ENCODE data around the gene PRR5.

The PRR5 gene

GRCh38 chr22:44693756-44694155 lies 8.2 kb upstream of the PRR5 start:
- DNase-seq: no peak

GRCh38 chr22:44697423-44698141 lies 4.4 kb upstream of the PRR5 start:
- no peak for DNase-seq

GRCh38 chr22:44698531-44699421 lies 3.2 kb upstream of the PRR5 start:
- DNase-seq: no peak

GRCh38 chr22:44700456-44700855 lies 1.5 kb upstream of the PRR5 start:
- no peak for DNase-seq

GRCh38 chr22:44701187-44701790 lies 715 bp upstream of the PRR5 start:
- no peak for DNase-seq

GRCh38 chr22:44702479-44703198 lies 635 bp downstream of the PRR5 start:
- no peak for DNase-seq

GRCh38 chr22:44703255-44703870 lies 1.4 kb downstream of the PRR5 start:
- DNase-seq: no peak

- DNase-seq: no peak
Measured at GRCh38 chr22:44704159-44705021, 2.4 kb downstream of the PRR5 start.

- DNase-seq: no peak
Measured at GRCh38 chr22:44705022-44705297, 3.0 kb downstream of the PRR5 start.

GRCh38 chr22:44706488-44706887 lies 4.5 kb downstream of the PRR5 start:
- no peak for DNase-seq

GRCh38 chr22:44707178-44707577 lies 5.2 kb downstream of the PRR5 start:
- DNase-seq: no peak

- DNase-seq: no peak
Measured at GRCh38 chr22:44707752-44708151, 5.7 kb downstream of the PRR5 start.

- DNase-seq: no peak
Measured at GRCh38 chr22:44709881-44710392, 7.9 kb downstream of the PRR5 start.

GRCh38 chr22:44710474-44711240 lies 8.7 kb downstream of the PRR5 start:
- DNase-seq: no peak

GRCh38 chr22:44711241-44711560 lies 9.2 kb downstream of the PRR5 start:
- DNase-seq: no peak

GRCh38 chr22:44711690-44712555 lies 9.9 kb downstream of the PRR5 start:
- DNase-seq: no peak

- no peak for DNase-seq
Measured at GRCh38 chr22:44712962-44713361, 11.0 kb downstream of the PRR5 start.

- DNase-seq: no peak
Measured at GRCh38 chr22:44714703-44715350, 12.8 kb downstream of the PRR5 start.

- DNase-seq: no peak
Measured at GRCh38 chr22:44718418-44718817, 16.4 kb downstream of the PRR5 start.

Measured in T1000 (cell line).